Osteoblast (primary cell): ENCODE measurements around the gene SPATA13. TPM values are rescaled to one million over a fixed set of nuclear protein-coding genes. Genes with fewer than 3 reads are reported as not detected.

Experiments
- DNase-seq: peaks from one replicate; pipeline ENCODE4 v3.0.0; 2011; ENCODE audit warnings: low spot score, mixed read lengths; ENCODE audit not compliant: insufficient read length; ENCODE audit errors: missing footprints
- H2AFZ ChIP-seq: 2 replicates; pipeline ENCODE4 v1.6.0; 2011; ENCODE audit warnings: mild to moderate bottlenecking, low read length
- H3K27ac ChIP-seq: 2 replicates; pipeline ENCODE4 v1.5.1; 2011; ENCODE audit warnings: mild to moderate bottlenecking, low read depth, low read length, moderate library complexity
- H3K27me3 ChIP-seq: 2 replicates; pipeline ENCODE4 v1.6.0; 2012; ENCODE audit warnings: mild to moderate bottlenecking, control low read depth, inconsistent platforms, low read length, moderate library complexity; ENCODE audit not compliant: insufficient read depth
- H3K36me3 ChIP-seq: 2 replicates; pipeline ENCODE4 v1.5.1; 2011; ENCODE audit warnings: mild to moderate bottlenecking, low read length, control low read depth, moderate library complexity; ENCODE audit not compliant: insufficient read depth
- H3K4me1 ChIP-seq: 2 replicates; pipeline ENCODE4 v1.5.1; 2011; ENCODE audit warnings: mild to moderate bottlenecking, low read length, control low read depth, moderate library complexity; ENCODE audit not compliant: insufficient read depth
- H3K4me2 ChIP-seq: 2 replicates; pipeline ENCODE4 v1.6.0; 2011; ENCODE audit warnings: mild to moderate bottlenecking, low read length; ENCODE audit not compliant: insufficient read depth
- H3K4me3 ChIP-seq: fragments of 200-600 bp; sonication (generic); 3 replicates; pipeline ENCODE4 v1.5.1; 2012; ENCODE audit warnings: mild to moderate bottlenecking, low read length, inconsistent platforms; ENCODE audit not compliant: insufficient read depth
- H3K79me2 ChIP-seq: 2 replicates; pipeline ENCODE4 v1.6.0; 2012; ENCODE audit warnings: mild to moderate bottlenecking, low read length, control low read depth, inconsistent platforms; ENCODE audit not compliant: insufficient read depth
- H3K9me3 ChIP-seq: 2 replicates; pipeline ENCODE4 v1.5.1; 2011; ENCODE audit warnings: low read depth, low read length, control low read depth
- H4K20me1 ChIP-seq: 2 replicates; pipeline ENCODE4 v1.6.0; 2012; ENCODE audit warnings: mild to moderate bottlenecking, low read length, control low read depth; ENCODE audit not compliant: insufficient read depth
- total RNA-seq: library from RNA; depleted of rRNA; stranded (reverse); fragments of >200 nt; gene quantifications from 2 replicates; pipeline ENCODE4 v1.2.3, GENCODE V29; 2012
- TF ChIP-seq, protein P1 (sequence below): IDR thresholded peaks from 2 replicates; pipeline ENCODE4 v1.5.1; 2011; ENCODE audit warnings: mild to moderate bottlenecking, low read depth, low read length, moderate library complexity; ENCODE audit errors: extremely low read depth

Gene SPATA13
- total RNA-seq, result 37.7 and 40.2 TPM in 2 replicates

DNA sequence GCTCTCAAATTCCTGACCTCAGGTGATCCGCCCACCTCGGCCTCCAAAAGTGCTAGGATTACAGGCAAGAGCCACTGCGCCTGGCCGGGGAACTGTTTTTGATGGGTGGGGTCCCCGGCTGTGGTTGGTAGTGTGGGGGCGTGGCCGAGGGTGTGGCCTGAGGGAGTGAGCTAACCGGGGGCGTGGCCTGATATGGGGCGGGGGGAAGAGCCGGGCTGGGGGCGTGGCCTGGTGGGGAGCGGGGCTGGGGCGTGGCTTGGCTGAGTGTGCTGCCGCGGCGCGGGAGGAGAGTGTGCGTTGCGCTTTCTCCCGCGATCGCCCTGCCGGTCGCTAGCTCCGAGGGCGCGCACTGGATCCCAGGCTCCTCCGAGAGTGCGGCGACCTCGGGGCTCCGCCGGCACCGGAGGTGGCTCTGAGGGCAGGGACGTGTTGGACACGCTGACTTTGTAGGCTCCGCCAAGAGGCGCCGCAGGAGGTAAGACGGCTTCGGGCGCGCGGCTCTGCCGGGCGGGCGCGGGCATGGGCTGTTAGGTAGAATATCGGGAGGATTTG is at the start of gene SPATA13:
Gene SPATA13 (plus strand): TSS at position 263 of the 552 bp plus-strand sequence. CDS start 62,210 bp downstream, outside the sequence.
- Histone ChIP-seq H3K4me3 (peak within 1 kb of the TSS; percentile 74), H2AFZ (peak within 1 kb of the TSS; percentile 82), H3K4me1 (peaks cover 8% of the 10 kb centered on the region), H3K27ac (no peak within 1 kb of the TSS), H3K79me2 (no peaks in the 10 kb centered on the region), H3K27me3 (peaks cover 21% of the 10 kb centered on the region), H3K36me3 (no peaks in the 10 kb centered on the region), H3K4me2 (peak within 1 kb of the TSS; percentile 86), H3K9me3 (no peaks in the 10 kb centered on the region), H4K20me1 (peaks cover 5% of the 10 kb centered on the region)
- DNase-seq, result peak; percentile 99
- TF ChIP-seq, protein P1, sequence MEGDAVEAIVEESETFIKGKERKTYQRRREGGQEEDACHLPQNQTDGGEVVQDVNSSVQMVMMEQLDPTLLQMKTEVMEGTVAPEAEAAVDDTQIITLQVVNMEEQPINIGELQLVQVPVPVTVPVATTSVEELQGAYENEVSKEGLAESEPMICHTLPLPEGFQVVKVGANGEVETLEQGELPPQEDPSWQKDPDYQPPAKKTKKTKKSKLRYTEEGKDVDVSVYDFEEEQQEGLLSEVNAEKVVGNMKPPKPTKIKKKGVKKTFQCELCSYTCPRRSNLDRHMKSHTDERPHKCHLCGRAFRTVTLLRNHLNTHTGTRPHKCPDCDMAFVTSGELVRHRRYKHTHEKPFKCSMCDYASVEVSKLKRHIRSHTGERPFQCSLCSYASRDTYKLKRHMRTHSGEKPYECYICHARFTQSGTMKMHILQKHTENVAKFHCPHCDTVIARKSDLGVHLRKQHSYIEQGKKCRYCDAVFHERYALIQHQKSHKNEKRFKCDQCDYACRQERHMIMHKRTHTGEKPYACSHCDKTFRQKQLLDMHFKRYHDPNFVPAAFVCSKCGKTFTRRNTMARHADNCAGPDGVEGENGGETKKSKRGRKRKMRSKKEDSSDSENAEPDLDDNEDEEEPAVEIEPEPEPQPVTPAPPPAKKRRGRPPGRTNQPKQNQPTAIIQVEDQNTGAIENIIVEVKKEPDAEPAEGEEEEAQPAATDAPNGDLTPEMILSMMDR, result no peak

DNA sequence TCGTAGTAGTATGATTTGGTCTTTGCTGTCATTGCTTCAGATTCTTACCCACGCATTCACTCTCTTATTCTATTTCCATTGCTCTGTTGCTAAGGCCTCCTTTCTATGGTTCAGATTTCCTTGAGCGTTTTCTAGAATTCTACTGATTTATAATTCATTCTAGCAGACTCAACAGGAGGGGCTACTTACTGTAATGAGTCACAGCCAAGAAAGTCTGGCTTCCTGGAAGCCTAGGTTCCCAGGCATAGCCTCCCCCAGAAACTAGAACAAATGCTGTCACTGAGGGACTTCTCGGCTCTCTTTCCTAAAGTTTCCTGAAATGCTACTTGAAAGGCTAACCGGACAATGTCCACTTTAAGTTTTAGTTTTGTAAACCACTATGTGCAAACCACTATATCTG is 47.7 kb upstream of the SPATA13 start:
- H3K79me2 ChIP-seq, result no peaks in the 10 kb centered on the region
- no peak overlapping the region for H3K4me2 ChIP-seq
- H3K4me1 ChIP-seq, result no peaks in the 10 kb centered on the region
- TF ChIP-seq, protein P1, result no peak
- no peak overlapping the region for H3K27ac ChIP-seq
- H4K20me1 ChIP-seq, result no peaks in the 10 kb centered on the region
- H3K27me3 ChIP-seq, result no peaks in the 10 kb centered on the region
- H2AFZ ChIP-seq, result no peak overlapping the region
- no peaks in the 10 kb centered on the region for H3K36me3 ChIP-seq
- no peak overlapping the region for H3K4me3 ChIP-seq
- no peak for DNase-seq
- no peaks in the 10 kb centered on the region for H3K9me3 ChIP-seq

DNA sequence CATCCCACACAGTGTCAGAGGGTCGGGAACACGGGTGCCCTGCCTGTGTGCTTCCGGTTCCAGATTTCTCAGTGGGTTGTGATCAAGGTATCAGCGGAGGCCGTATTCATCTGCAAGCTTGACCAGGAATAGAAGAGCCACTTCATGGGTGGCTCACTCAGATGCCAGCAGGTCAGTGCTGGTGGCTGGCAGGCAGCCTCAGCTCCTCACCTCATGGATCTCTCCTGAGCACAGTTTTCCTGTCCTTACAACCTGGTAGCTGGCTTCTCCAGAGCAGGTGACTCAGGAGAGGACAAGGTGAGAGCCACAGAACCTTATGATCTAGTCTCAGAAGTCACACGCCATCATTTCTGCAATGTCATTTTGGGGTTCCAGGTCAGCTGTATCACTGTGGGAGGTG is 44.8 kb upstream of the SPATA13 start:
- H3K4me3 ChIP-seq, result no peak overlapping the region
- no peaks in the 10 kb centered on the region for H3K79me2 ChIP-seq
- DNase-seq, result no peak
- no peaks in the 10 kb centered on the region for H4K20me1 ChIP-seq
- H3K4me2 ChIP-seq, result no peak overlapping the region
- H2AFZ ChIP-seq, result no peak overlapping the region
- H3K36me3 ChIP-seq, result no peaks in the 10 kb centered on the region
- no peaks in the 10 kb centered on the region for H3K4me1 ChIP-seq
- no peaks in the 10 kb centered on the region for H3K27me3 ChIP-seq
- TF ChIP-seq, protein P1, result no peak
- no peak overlapping the region for H3K27ac ChIP-seq
- H3K9me3 ChIP-seq, result no peaks in the 10 kb centered on the region

DNA sequence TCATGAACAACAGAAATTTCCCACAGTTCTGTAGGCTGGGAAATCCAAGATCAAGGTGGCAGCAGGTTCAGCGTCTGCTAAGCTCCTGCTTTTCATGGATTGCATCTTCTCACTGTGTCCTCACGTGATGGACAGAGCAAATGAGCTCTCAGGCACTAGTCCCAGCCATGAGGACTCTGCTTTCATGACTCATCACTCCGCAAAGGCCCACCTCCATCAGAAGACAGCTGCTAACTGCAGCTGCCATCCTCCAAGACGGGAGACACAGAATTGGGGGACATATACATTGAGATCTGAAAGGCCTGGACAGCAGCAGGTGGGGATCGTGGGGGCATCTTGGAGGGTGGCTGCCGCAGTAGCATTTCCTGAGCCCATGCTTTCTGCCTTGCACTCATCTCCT is 44.4 kb upstream of the SPATA13 start:
- Histone ChIP-seq H3K4me1 (no peaks in the 10 kb centered on the region), H3K79me2 (no peaks in the 10 kb centered on the region), H2AFZ (no peak overlapping the region), H3K4me2 (no peak overlapping the region), H3K9me3 (no peaks in the 10 kb centered on the region), H3K36me3 (no peaks in the 10 kb centered on the region), H3K27ac (no peak overlapping the region), H4K20me1 (no peaks in the 10 kb centered on the region), H3K4me3 (no peak overlapping the region), H3K27me3 (no peaks in the 10 kb centered on the region)
- TF ChIP-seq, protein P1, result no peak
- DNase-seq, result no peak
